Astrocyte (in vitro differentiated cells and primary cell): ENCODE data around the gene KDM4B. TPM values are rescaled to one million over a fixed set of nuclear protein-coding genes. Genes with fewer than 3 reads are reported as not detected.

ENCODE experiments used
- DNase-seq: peaks from one replicate; pipeline ENCODE4 v3.0.0-alpha.2; 2010; ENCODE audit warnings: low read depth
- FAIRE-seq: peaks from 2 replicates; lab custom pipeline; 2011; peaks lifted over from hg19 to GRCh38; lab: Jason Lieb, UNC
- H2AFZ ChIP-seq: 2 replicates; pipeline ENCODE4 v1.6.0; 2012; ENCODE audit warnings: low read depth, low read length, inconsistent platforms
- H3K27ac ChIP-seq: 2 replicates; pipeline ENCODE4 v1.5.1; 2011; ENCODE audit warnings: low read depth, low read length, inconsistent platforms
- H3K27me3 ChIP-seq: 2 replicates; pipeline ENCODE4 v1.6.0; 2011; ENCODE audit warnings: low read length, inconsistent platforms; ENCODE audit not compliant: insufficient read depth
- H3K36me3 ChIP-seq: 2 replicates; pipeline ENCODE4 v1.5.1; 2011; ENCODE audit warnings: low read length, inconsistent platforms; ENCODE audit not compliant: insufficient read depth
- H3K4me1 ChIP-seq: 2 replicates; pipeline ENCODE4 v1.5.1; 2011; ENCODE audit warnings: low read length, inconsistent platforms; ENCODE audit not compliant: insufficient read depth
- H3K4me2 ChIP-seq: 2 replicates; pipeline ENCODE4 v1.6.0; 2012; ENCODE audit warnings: low read length, inconsistent platforms
- H3K4me3 ChIP-seq: 2 replicates; pipeline ENCODE4 v1.5.1; 2011; ENCODE audit warnings: low read depth, mild to moderate bottlenecking, low read length, inconsistent platforms; ENCODE audit not compliant: insufficient read depth
- H3K79me2 ChIP-seq: 2 replicates; pipeline ENCODE4 v1.6.0; 2012; ENCODE audit warnings: mild to moderate bottlenecking, low read length, inconsistent platforms; ENCODE audit not compliant: insufficient read depth
- H3K9ac ChIP-seq: 2 replicates; pipeline ENCODE4 v1.6.0; 2012; ENCODE audit warnings: mild to moderate bottlenecking, low read length, inconsistent platforms
- H3K9me3 ChIP-seq: 2 replicates; pipeline ENCODE4 v1.5.1; 2012; ENCODE audit warnings: low read depth, mild to moderate bottlenecking, low read length, inconsistent platforms; ENCODE audit not compliant: insufficient read depth
- H4K20me1 ChIP-seq: 2 replicates; pipeline ENCODE4 v1.6.0; 2012; ENCODE audit warnings: low read length, inconsistent platforms; ENCODE audit not compliant: insufficient read depth
- H3K27ac Mint-ChIP-seq: one replicate; pipeline ENCODE4 v1.8.0; 2021; ENCODE audit warnings: mild to moderate bottlenecking, mixed read lengths; ENCODE audit not compliant: unreplicated experiment
- H3K27me3 Mint-ChIP-seq: one replicate; pipeline ENCODE4 v1.8.0; 2021; ENCODE audit warnings: low read depth, mixed read lengths; ENCODE audit not compliant: unreplicated experiment
- H3K36me3 Mint-ChIP-seq: one replicate; pipeline ENCODE4 v1.8.0; 2021; ENCODE audit warnings: low read depth, mixed read lengths; ENCODE audit not compliant: unreplicated experiment
- H3K4me1 Mint-ChIP-seq: one replicate; pipeline ENCODE4 v1.8.0; 2021; ENCODE audit warnings: low read depth, mixed read lengths; ENCODE audit not compliant: unreplicated experiment
- H3K4me3 Mint-ChIP-seq: one replicate; pipeline ENCODE4 v1.8.0; 2021; ENCODE audit warnings: mild to moderate bottlenecking, moderate library complexity, mixed read lengths; ENCODE audit not compliant: unreplicated experiment
- H3K9me3 Mint-ChIP-seq: one replicate; pipeline ENCODE4 v1.8.0; 2021; ENCODE audit warnings: mild to moderate bottlenecking, mixed read lengths; ENCODE audit not compliant: unreplicated experiment
- EZH2 ChIP-seq: IDR thresholded peaks from 2 replicates; pipeline ENCODE4 v1.6.1; 2012; ENCODE audit warnings: mild to moderate bottlenecking, low read length, inconsistent platforms; ENCODE audit not compliant: insufficient read depth
- total RNA-seq: library from RNA; stranded (reverse); gene quantifications from 2 replicates; pipeline ENCODE4 v1.2.1, GENCODE V29; 2021
- TF ChIP-seq, protein P1 (sequence below): IDR thresholded peaks from 2 replicates; pipeline ENCODE4 v1.5.1; 2011; ENCODE audit warnings: low read depth, mild to moderate bottlenecking, inconsistent platforms, low read length, moderate library complexity; ENCODE audit not compliant: insufficient read depth

The KDM4B gene
- total RNA-seq, 1 donor from 2014 or later, result 55.2 TPM

DNA sequence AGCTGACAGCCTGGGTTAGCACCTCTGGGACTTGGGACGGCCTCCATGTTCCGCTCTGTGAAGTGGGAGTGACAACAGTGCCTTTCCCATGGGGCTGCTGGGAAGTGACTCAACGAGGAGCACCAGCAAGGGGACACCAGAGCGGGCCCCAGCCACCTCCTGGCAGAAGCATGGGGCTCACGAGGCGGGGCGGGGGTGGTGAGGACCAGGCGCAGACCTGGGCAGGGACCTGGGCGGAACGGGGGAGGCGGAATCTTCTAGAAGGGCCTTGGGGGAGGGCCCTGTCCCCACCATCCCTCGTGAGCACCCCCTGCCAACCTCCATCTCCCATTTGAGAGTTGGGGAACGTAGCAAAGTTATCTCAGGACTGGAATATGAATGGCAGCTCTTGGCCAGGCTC lies 37.9 kb downstream of the KDM4B start:
- FAIRE-seq, result no peak
- TF ChIP-seq, protein P1, sequence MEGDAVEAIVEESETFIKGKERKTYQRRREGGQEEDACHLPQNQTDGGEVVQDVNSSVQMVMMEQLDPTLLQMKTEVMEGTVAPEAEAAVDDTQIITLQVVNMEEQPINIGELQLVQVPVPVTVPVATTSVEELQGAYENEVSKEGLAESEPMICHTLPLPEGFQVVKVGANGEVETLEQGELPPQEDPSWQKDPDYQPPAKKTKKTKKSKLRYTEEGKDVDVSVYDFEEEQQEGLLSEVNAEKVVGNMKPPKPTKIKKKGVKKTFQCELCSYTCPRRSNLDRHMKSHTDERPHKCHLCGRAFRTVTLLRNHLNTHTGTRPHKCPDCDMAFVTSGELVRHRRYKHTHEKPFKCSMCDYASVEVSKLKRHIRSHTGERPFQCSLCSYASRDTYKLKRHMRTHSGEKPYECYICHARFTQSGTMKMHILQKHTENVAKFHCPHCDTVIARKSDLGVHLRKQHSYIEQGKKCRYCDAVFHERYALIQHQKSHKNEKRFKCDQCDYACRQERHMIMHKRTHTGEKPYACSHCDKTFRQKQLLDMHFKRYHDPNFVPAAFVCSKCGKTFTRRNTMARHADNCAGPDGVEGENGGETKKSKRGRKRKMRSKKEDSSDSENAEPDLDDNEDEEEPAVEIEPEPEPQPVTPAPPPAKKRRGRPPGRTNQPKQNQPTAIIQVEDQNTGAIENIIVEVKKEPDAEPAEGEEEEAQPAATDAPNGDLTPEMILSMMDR, result no peak
- no peak for TF ChIP-seq EZH2
- Mint-ChIP-seq H3K27ac (no peak overlapping the region), H3K4me3 (no peak overlapping the region), H3K9me3 (no peaks in the 10 kb centered on the region), H3K36me3 (peaks cover 15% of the 10 kb centered on the region), H3K27me3 (no peaks in the 10 kb centered on the region), H3K4me1 (peaks cover 17% of the 10 kb centered on the region)
- peaks cover 97% of the 10 kb centered on the region for H4K20me1 ChIP-seq
- H3K4me2 ChIP-seq, result no peak overlapping the region
- no peaks in the 10 kb centered on the region for H3K9me3 ChIP-seq
- DNase-seq, result no peak
- H3K4me1 ChIP-seq, result peaks cover 6% of the 10 kb centered on the region
- H3K79me2 ChIP-seq, result peaks cover 93% of the 10 kb centered on the region
- H3K27me3 ChIP-seq, result no peaks in the 10 kb centered on the region
- no peaks in the 10 kb centered on the region for H3K36me3 ChIP-seq
- no peak overlapping the region for H2AFZ ChIP-seq
- H3K9ac ChIP-seq, result no peak overlapping the region
- no peak overlapping the region for H3K4me3 ChIP-seq
- H3K27ac ChIP-seq, result no peak overlapping the region

DNA sequence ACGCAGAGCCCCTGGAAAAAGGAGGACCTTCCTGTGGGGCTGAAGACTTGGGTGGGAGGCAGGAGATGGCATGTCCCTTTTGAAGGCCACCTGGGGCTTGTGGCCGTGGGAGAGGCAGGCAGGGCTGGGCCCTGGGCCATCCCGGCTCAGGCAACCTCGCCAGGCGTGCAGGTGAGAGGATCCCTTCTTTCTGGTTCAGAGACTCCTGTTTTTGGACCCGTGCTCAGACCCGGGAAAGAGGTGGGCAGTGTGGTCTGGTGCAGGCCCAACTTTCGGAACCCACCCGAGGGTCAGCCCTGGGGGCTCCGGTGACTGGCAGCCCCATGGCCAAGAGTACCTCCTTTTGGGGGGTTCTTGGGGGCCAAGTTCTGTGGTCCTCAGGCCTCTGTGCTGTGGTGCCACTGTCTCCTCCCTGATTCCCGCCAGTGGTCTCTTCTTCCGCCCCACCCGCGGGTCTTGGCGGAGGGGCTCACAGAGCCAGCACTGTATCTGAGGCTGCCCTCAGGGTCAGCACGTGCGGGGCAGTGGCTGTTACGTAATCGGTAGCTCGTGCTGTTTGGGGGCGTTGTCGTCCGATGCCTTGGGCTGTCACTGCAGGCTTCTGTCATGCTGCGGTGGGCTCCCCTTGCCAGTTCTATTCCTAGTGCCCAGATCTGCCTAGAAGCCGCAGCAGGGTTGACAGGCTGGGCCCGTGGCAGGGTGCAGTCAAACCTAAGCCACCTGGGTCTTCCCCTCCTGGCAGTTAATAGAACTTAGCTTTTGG lies 42.7 kb downstream of the KDM4B start:
- Histone ChIP-seq H2AFZ (no peak overlapping the region), H3K36me3 (no peaks in the 10 kb centered on the region), H3K9me3 (no peaks in the 10 kb centered on the region), H3K27me3 (no peaks in the 10 kb centered on the region), H4K20me1 (peaks cover 91% of the 10 kb centered on the region), H3K4me3 (no peak overlapping the region), H3K9ac (no peak overlapping the region), H3K27ac (no peak overlapping the region), H3K79me2 (peaks cover 83% of the 10 kb centered on the region), H3K4me1 (no peaks in the 10 kb centered on the region), H3K4me2 (no peak overlapping the region)
- DNase-seq (no peak), FAIRE-seq (no peak)
- Mint-ChIP-seq H3K36me3 (peaks cover 11% of the 10 kb centered on the region), H3K4me1 (peaks cover 2% of the 10 kb centered on the region), H3K27me3 (no peaks in the 10 kb centered on the region), H3K9me3 (no peaks in the 10 kb centered on the region), H3K27ac (no peak overlapping the region), H3K4me3 (no peak overlapping the region)
- TF ChIP-seq, protein P1, result no peak
- no peak for TF ChIP-seq EZH2
